Psoas muscle (tissue), 8 donors: Measurements from ENCODE around the gene PHF1. TPM values are rescaled to one million over a fixed set of nuclear protein-coding genes. Genes with fewer than 3 reads are reported as not detected.

ENCODE experiments used
- ATAC-seq, 4 donors: fragments of 200-7000 bp; cut with Tn5 transposase; one replicate each; pipeline ENCODE4 v1.9.1; 2020; ENCODE audit warnings: moderate library complexity in 3 of 4, mild to moderate bottlenecking in 2 of 4
- DNase-seq, 2 donors: peaks; one replicate each; pipeline ENCODE4 v3.0.0-alpha.2; 2020
- H3K27ac ChIP-seq: fragments of 200-600 bp; one replicate; pipeline ENCODE4 v1.8.0; 2022
- H3K27me3 ChIP-seq, 3 donors: fragments of 200-600 bp in 1 of 3; one replicate each; pipeline versions ENCODE4 v1.6.1 to v1.8.0; 2013 to 2022; ENCODE audit warnings: low read length in 2 of 3, mild to moderate bottlenecking in 2 of 3, moderate library complexity in 1 of 3; ENCODE audit not compliant: insufficient read depth in 3 of 3
- H3K36me3 ChIP-seq, 2 donors: fragments of 200-600 bp in 1 of 2; one replicate each; pipeline versions ENCODE4 v1.6.1 to v1.8.0; 2013 to 2022; ENCODE audit warnings: low read depth in 1 of 2, mild to moderate bottlenecking in 1 of 2, moderate library complexity in 1 of 2; ENCODE audit not compliant: insufficient read depth in 1 of 2
- H3K4me1 ChIP-seq: fragments of 200-600 bp; one replicate; pipeline ENCODE4 v1.8.0; 2022
- H3K4me3 ChIP-seq: fragments of 200-600 bp; one replicate; pipeline ENCODE4 v1.8.0; 2022; ENCODE audit warnings: mild to moderate bottlenecking
- H3K9me3 ChIP-seq: fragments of 200-600 bp; one replicate; pipeline ENCODE4 v1.8.0; 2022
- WGBS, 3 donors: extraction: QIAGEN DNeasy Blood & Tissue Kit; methylation state at CpG; one replicate each; pipeline versions ENCODE4 v1.1.6 to v1.1.7; 2013; 5-methylcytosine and 5-hydroxymethylcytosine counted together
- intact Hi-C, 2 donors: fragments of 100-400 bp; cut with DNase I; formaldehyde crosslinking; loops; one replicate each; pipeline versions ENCODE4 v1.11.0 to v1.14.2; 2022
- polyA plus RNA-seq, 3 donors: library from polyadenylated mRNA; stranded (reverse); fragments of 200-250 nt; gene quantifications; one replicate each; pipeline ENCODE4 v1.2.3, GENCODE V29; 2013
- total RNA-seq, 4 donors: library from RNA; stranded (reverse); fragmentation: NEBNext Ultra II Directional in 2 of 4; extraction: Animal tissue kit (Norgen Biotek cat#: 25700) in 2 of 4; gene quantifications; one replicate each; pipeline versions ENCODE4 v1.2.1 to v1.2.4, GENCODE V29; 2021 to 2023
- TF ChIP-seq, protein P1 (sequence below): fragments of 200-600 bp; IDR thresholded peaks from one replicate; pipeline ENCODE4 v1.8.0; 2022; ENCODE audit warnings: antibody characterized with exemption
- donor health status: healthy with polysubstance abuse.
- donor health status: DM: no; HTN: no; CAD: no; lungs with moderate emphysema.
- donor health status: Bipolar disorder and iron deficiency.
- donor health status: healthy.
- donor health status: DM: yes; HTN: yes; CAD: no.
- donor health status: DM: no; HTN: no; CAD: no.
- donor health status: DM: no; HTN: no; CAD: no.
- donor health status: DM: yes; HTN: yes; CAD: no.

PHF1 gene
- total and polyA plus RNA-seq, 7 donors = 40.5 to 84.8 (median 57.5) TPM

DNA sequence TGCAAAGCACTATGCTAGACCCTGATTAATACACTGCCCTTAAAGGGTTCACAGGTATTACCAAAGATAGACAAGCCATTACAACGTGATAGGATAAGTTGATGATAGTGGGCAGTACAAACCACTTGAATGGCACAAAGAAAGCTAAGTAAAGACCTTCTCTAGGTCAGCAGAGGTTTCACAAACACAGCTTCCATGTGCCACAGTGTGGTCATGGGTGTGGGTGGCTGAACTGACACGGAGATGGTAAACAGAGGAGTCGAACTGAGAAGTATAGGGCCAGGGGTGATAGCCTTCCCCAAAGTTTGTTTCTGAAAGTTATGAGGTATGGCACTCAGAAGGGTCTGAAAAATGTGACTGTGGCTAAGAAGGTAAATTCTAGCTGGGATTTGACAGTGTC lies 47.9 kb downstream of the PHF1 start:
- DNase-seq = no peak

DNA sequence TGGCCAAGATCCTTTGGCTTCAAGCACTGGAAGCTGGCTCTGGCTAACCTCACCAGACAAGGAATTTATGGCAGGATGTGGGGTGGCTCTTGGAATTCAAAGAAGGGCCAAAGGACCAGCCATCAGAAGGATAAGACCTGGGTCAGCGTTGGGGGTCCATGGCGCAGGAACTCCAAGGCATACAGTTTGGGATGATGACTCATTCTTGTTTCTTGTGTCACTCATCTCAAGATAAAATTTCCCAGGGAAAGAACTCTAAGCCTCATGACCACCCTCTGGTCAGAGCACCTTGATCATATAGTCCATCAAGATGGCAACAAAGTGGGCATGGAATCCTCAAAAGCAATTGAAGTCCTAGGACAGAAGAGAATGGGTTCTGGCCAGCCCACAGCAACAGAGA lies 48.4 kb downstream of the PHF1 start:
- intact Hi-C loops = loop anchor here (5.0 to 10.0 kb wide), 2 partner anchors 108 to 116 kb away; no protein-coding TSS in a partner anchor

More for the DNA sequence above, 47.9 kb downstream of the PHF1 start:
- TF ChIP-seq, protein P1, sequence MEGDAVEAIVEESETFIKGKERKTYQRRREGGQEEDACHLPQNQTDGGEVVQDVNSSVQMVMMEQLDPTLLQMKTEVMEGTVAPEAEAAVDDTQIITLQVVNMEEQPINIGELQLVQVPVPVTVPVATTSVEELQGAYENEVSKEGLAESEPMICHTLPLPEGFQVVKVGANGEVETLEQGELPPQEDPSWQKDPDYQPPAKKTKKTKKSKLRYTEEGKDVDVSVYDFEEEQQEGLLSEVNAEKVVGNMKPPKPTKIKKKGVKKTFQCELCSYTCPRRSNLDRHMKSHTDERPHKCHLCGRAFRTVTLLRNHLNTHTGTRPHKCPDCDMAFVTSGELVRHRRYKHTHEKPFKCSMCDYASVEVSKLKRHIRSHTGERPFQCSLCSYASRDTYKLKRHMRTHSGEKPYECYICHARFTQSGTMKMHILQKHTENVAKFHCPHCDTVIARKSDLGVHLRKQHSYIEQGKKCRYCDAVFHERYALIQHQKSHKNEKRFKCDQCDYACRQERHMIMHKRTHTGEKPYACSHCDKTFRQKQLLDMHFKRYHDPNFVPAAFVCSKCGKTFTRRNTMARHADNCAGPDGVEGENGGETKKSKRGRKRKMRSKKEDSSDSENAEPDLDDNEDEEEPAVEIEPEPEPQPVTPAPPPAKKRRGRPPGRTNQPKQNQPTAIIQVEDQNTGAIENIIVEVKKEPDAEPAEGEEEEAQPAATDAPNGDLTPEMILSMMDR = no peak
- H3K4me1 ChIP-seq = peaks cover 4% of the 10 kb centered on the region
- no peak overlapping the region for H3K27ac ChIP-seq
- H3K36me3 ChIP-seq = peaks cover 0 to 21% of the 10 kb centered on the region in 2 donors
- no peak overlapping the region for H3K4me3 ChIP-seq
- no peaks in the 10 kb centered on the region for H3K9me3 ChIP-seq
- intact Hi-C loops = loop anchor here (5.0 to 10.0 kb wide), 2 partner anchors 109 to 116 kb away; no protein-coding TSS in a partner anchor
- 68 to 77% (median 72%) methylated on average over 3 of the region's 3 CpGs for WGBS, 3 donors
- H3K27me3 ChIP-seq = no peaks in the 10 kb centered on the region
- no peak for ATAC-seq

More for the DNA sequence above, 48.4 kb downstream of the PHF1 start:
- Histone ChIP-seq H3K36me3 (peaks cover 0 to 21% of the 10 kb centered on the region in 2 donors), H3K9me3 (no peaks in the 10 kb centered on the region), H3K27ac (no peak overlapping the region), H3K4me1 (peaks cover 4% of the 10 kb centered on the region), H3K4me3 (no peak overlapping the region), H3K27me3 (no peaks in the 10 kb centered on the region)
- 95 to 98% (median 97%) methylated on average over 2 of the region's 2 CpGs for WGBS, 3 donors
- ATAC-seq = no peak
- TF ChIP-seq, protein P1 = no peak
- no peak for DNase-seq

Other genes starting within 250 kb of the PHF1 start
- gene COL11A2, start 218.5 kb upstream of the PHF1 start, total RNA-seq = 1 to 10 TPM in 1 of 4 donors, under 1 TPM in 3; 0.27 to 1.3 (median 0.51) TPM
- under 1 TPM; 0.35 to 0.69 (median 0.61) TPM for gene COL11A2, start 218.5 kb upstream of the PHF1 start, polyA plus RNA-seq
- gene RXRB, start 210.3 kb upstream of the PHF1 start, total RNA-seq = 10 to 100 TPM; 31.3 to 43.7 (median 36.0) TPM
- 10 to 100 TPM; 19.2 to 45.9 (median 29.3) TPM for gene RXRB, start 210.3 kb upstream of the PHF1 start, polyA plus RNA-seq
- 10 to 100 TPM; 17.6 to 41.4 (median 28.4) TPM for gene SLC39A7, start 210.1 kb upstream of the PHF1 start, total RNA-seq
- gene SLC39A7, start 210.1 kb upstream of the PHF1 start, polyA plus RNA-seq = 100 to 1,000 TPM in 1 of 3 donors, 10 to 100 TPM in 2; 44.8 to 126 (median 53.5) TPM
- gene HSD17B8, start 206.4 kb upstream of the PHF1 start, total RNA-seq = 10 to 100 TPM in 3 of 4 donors, 1 to 10 TPM in 1; 5.3 to 18.9 (median 11.9) TPM
- 10 to 100 TPM in 2 of 3 donors, 1 to 10 TPM in 1; 9.6 to 12.3 (median 10.2) TPM for gene HSD17B8, start 206.4 kb upstream of the PHF1 start, polyA plus RNA-seq
- gene RING1, start 202.5 kb upstream of the PHF1 start, total RNA-seq = 10 to 100 TPM; 27.9 to 31.6 (median 29.1) TPM
- gene RING1, start 202.5 kb upstream of the PHF1 start, polyA plus RNA-seq = 10 to 100 TPM; 29.9 to 39.4 (median 34.6) TPM
- gene VPS52, start 139.1 kb upstream of the PHF1 start, total RNA-seq = 10 to 100 TPM; 35.7 to 52.5 (median 46.8) TPM
- 10 to 100 TPM; 29.3 to 31.6 (median 30.2) TPM for gene VPS52, start 139.1 kb upstream of the PHF1 start, polyA plus RNA-seq
- gene RPS18, start 138.9 kb upstream of the PHF1 start, total RNA-seq = 1,000 to 10,000 TPM; 1,108 to 1,410 (median 1,267) TPM
- gene RPS18, start 138.9 kb upstream of the PHF1 start, polyA plus RNA-seq = 1,000 to 10,000 TPM; 1,958 to 4,446 (median 3,068) TPM
- 1 to 10 TPM; 1.3 to 3.6 (median 1.7) TPM for gene B3GALT4, start 133.9 kb upstream of the PHF1 start, total RNA-seq
- 1 to 10 TPM; 1.7 to 3.0 (median 1.8) TPM for gene B3GALT4, start 133.9 kb upstream of the PHF1 start, polyA plus RNA-seq
- gene WDR46, start 121.8 kb upstream of the PHF1 start, total RNA-seq = 10 to 100 TPM; 22.4 to 46.0 (median 34.7) TPM
- 10 to 100 TPM; 33.3 to 65.0 (median 44.4) TPM for gene WDR46, start 121.8 kb upstream of the PHF1 start, polyA plus RNA-seq
- 10 to 100 TPM; 57.2 to 87.6 (median 75.7) TPM for gene PFDN6, start 121.4 kb upstream of the PHF1 start, total RNA-seq
- gene PFDN6, start 121.4 kb upstream of the PHF1 start, polyA plus RNA-seq = 100 to 1,000 TPM; 223 to 296 (median 248) TPM
- 10 to 100 TPM; 44.5 to 58.3 (median 54.9) TPM for gene RGL2, start 112.1 kb upstream of the PHF1 start, total RNA-seq
- gene RGL2, start 112.1 kb upstream of the PHF1 start, polyA plus RNA-seq = 10 to 100 TPM; 30.5 to 66.1 (median 51.9) TPM
- 10 to 100 TPM; 24.4 to 37.4 (median 27.1) TPM for gene TAPBP, start 96.9 kb upstream of the PHF1 start, total RNA-seq
- gene TAPBP, start 96.9 kb upstream of the PHF1 start, polyA plus RNA-seq = 10 to 100 TPM in 2 of 3 donors, 1 to 10 TPM in 1; 7.9 to 16.1 (median 10.1) TPM
- gene ZBTB22, start 93.3 kb upstream of the PHF1 start, total RNA-seq = 10 to 100 TPM in 2 of 4 donors, 1 to 10 TPM in 2; 7.4 to 19.7 (median 10.1) TPM
- 1 to 10 TPM; 4.7 to 8.4 (median 5.7) TPM for gene ZBTB22, start 93.3 kb upstream of the PHF1 start, polyA plus RNA-seq
- gene DAXX, start 88.1 kb upstream of the PHF1 start, total RNA-seq = 10 to 100 TPM; 22.2 to 36.4 (median 34.2) TPM
- gene DAXX, start 88.1 kb upstream of the PHF1 start, polyA plus RNA-seq = 10 to 100 TPM; 39.3 to 76.8 (median 59.7) TPM
- gene KIFC1, start 19.2 kb upstream of the PHF1 start, total RNA-seq = under 1 TPM in 3 of 4 donors, not detected in 1; 0.17 to 0.27 (median 0.25) TPM
- 1 to 10 TPM in 1 of 3 donors, under 1 TPM in 2; 0.15 to 1.0 (median 0.19) TPM for gene KIFC1, start 19.2 kb upstream of the PHF1 start, polyA plus RNA-seq
- 100 to 1,000 TPM in 2 of 4 donors, 10 to 100 TPM in 2; 75.4 to 121 (median 95.6) TPM for gene CUTA, start 7.1 kb downstream of the PHF1 start, total RNA-seq
- 100 to 1,000 TPM in 2 of 3 donors, 10 to 100 TPM in 1; 99.9 to 126 (median 125) TPM for gene CUTA, start 7.1 kb downstream of the PHF1 start, polyA plus RNA-seq
- 1 to 10 TPM; 1.9 to 4.3 (median 2.2) TPM for gene SYNGAP1, start 9.1 kb downstream of the PHF1 start, total RNA-seq
- gene SYNGAP1, start 9.1 kb downstream of the PHF1 start, polyA plus RNA-seq = 1 to 10 TPM in 2 of 3 donors, under 1 TPM in 1; 0.70 to 2.2 (median 1.5) TPM
- gene ZBTB9, start 43.6 kb downstream of the PHF1 start, total RNA-seq = 1 to 10 TPM; 2.4 to 4.9 (median 3.9) TPM
- 1 to 10 TPM; 1.9 to 5.2 (median 3.7) TPM for gene ZBTB9, start 43.6 kb downstream of the PHF1 start, polyA plus RNA-seq
- gene BAK1, start 169.3 kb downstream of the PHF1 start, total RNA-seq = 10 to 100 TPM; 10.3 to 22.1 (median 17.6) TPM
- 10 to 100 TPM; 19.8 to 55.9 (median 55.0) TPM for gene BAK1, start 169.3 kb downstream of the PHF1 start, polyA plus RNA-seq
- gene ITPR3, start 210.3 kb downstream of the PHF1 start, total RNA-seq = 1 to 10 TPM; 3.1 to 7.4 (median 4.1) TPM
- 1 to 10 TPM; 1.9 to 5.5 (median 2.2) TPM for gene ITPR3, start 210.3 kb downstream of the PHF1 start, polyA plus RNA-seq